ENCODE results near the gene GRIK4. TPM values are rescaled to one million over a fixed set of nuclear protein-coding genes. Genes with fewer than 3 reads are reported as not detected.

Gene GRIK4
- total RNA-seq, 2 experiments from 2014 or later, result 0.06 TPM; not detected in 1

DNA sequence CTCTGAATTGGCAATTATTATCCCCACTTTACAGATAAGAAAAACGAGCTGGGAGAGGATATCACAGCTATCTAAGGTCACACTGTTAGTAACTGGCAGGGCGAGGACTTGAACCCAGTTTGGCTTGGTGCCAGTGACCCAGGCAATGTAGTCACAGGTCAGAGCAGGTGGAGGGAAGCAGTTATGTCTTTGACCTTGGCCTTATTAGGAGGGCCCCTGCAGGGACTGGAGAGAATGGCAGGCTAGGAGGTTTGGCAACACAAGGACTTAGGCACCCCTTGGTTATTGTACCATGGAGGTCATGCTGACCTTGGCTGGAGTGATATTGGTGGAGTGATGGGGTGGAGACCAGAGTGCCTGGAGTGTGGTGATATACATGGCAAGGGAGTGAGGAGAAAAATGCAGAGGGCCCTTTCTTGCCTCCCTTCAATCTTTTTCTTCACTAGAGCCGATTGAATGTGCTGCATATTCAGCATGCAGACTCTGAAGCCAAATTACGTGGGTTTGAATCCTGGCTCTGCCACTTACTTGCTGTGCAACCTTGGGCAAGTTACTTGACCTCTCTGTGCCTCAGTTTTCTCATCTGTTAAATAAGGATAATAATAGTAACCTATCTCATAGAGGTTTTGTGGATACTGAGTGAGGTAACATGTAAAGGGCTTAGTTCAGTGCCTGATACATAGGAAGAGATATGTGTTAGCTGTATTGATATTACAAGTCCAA is 419.7 kb downstream of the GRIK4 start:
- Histone ChIP-seq H3K36me3 (ENCODE audit: insufficient read depth, low read length) (no peaks in the 10 kb centered on the region), H4K20me1 (ENCODE audit: insufficient read depth, low read length) (no peaks in the 10 kb centered on the region), H3K4me3 (ENCODE audit: low read depth, low read length, poor library complexity, severe bottlenecking) (no peak overlapping the region), H3K79me2 (ENCODE audit: insufficient read depth, low read depth, low read length) (no peaks in the 10 kb centered on the region), H2AFZ (ENCODE audit: low read length) (no peak overlapping the region), H3K9me3 (ENCODE audit: low read length) (no peaks in the 10 kb centered on the region), H3K27ac (ENCODE audit: low read depth, low read length, poor library complexity, severe bottlenecking) (no peak overlapping the region), H3K4me2 (ENCODE audit: low read length) (no peak overlapping the region), H3K9me2 (ENCODE audit: insufficient read depth, low read length) (no peaks in the 10 kb centered on the region), H3K4me1 (ENCODE audit: insufficient read depth, low read length, poor library complexity, severe bottlenecking) (peaks cover 31% of the 10 kb centered on the region)
- ChIA-PET POLR2A (interaction anchor here (0.7 to 1.2 kb wide), 3 partner anchors 45 to 368 kb away, joined by 3 read pairs; no protein-coding TSS in a partner anchor), CTCF (ENCODE audit: unreplicated experiment) (no interaction called here)
- TF ChIP-seq, protein P1, sequence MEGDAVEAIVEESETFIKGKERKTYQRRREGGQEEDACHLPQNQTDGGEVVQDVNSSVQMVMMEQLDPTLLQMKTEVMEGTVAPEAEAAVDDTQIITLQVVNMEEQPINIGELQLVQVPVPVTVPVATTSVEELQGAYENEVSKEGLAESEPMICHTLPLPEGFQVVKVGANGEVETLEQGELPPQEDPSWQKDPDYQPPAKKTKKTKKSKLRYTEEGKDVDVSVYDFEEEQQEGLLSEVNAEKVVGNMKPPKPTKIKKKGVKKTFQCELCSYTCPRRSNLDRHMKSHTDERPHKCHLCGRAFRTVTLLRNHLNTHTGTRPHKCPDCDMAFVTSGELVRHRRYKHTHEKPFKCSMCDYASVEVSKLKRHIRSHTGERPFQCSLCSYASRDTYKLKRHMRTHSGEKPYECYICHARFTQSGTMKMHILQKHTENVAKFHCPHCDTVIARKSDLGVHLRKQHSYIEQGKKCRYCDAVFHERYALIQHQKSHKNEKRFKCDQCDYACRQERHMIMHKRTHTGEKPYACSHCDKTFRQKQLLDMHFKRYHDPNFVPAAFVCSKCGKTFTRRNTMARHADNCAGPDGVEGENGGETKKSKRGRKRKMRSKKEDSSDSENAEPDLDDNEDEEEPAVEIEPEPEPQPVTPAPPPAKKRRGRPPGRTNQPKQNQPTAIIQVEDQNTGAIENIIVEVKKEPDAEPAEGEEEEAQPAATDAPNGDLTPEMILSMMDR (conservative IDR thresholded peaks at IDR 0.05; ENCODE audit: low read length), result peak; percentile 51
- TF ChIP-seq EZH2phosphoT487 (IDR thresholded peaks at IDR 0.05; ENCODE audit: borderline replicate concordance, low read depth, low read length), result no peak
- intact Hi-C loops (cut with micrococcal nuclease; ENCODE audit: unreplicated experiment), result no loop called here
- BruUV-seq (replicated peaks), result no TSS peak
- DNase-seq (ENCODE audit: low spot score), result peak; percentile 39

DNA sequence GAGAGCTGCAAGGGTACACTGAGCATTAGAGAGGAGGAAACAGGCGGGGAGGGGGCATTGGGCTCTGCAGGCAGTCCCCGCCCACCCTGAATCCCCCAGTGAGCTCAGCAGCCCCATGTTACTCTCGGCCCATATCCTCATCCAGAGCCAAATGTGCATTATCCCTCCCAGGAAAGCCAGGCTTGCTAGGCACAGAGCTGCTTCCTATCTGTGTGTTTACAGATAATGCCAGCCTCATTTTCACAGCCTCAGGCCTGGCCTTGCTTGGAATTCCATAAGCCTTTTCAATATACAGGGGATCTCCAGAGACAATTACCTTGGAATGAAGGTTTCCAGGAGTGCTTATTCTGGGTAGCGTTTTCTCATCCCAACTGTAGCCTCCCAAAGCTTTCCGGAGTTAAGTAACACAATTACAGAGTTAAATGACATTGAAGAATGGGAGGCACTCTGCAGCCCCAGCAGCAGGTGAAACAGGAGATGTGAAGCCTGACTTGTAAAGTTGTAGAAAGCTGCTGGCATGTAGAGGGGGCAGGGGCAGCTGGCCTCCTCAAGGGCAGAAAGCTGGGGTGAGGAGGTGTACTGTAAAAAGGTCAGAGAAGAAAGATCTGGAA is 420.9 kb downstream of the GRIK4 start:
- Histone ChIP-seq H3K4me1 (ENCODE audit: insufficient read depth, low read length, poor library complexity, severe bottlenecking) (peaks cover 22% of the 10 kb centered on the region), H3K36me3 (ENCODE audit: insufficient read depth, low read length) (no peaks in the 10 kb centered on the region), H3K9me3 (ENCODE audit: low read length) (no peaks in the 10 kb centered on the region), H3K4me3 (ENCODE audit: low read depth, low read length, poor library complexity, severe bottlenecking) (no peak overlapping the region), H3K9me2 (ENCODE audit: insufficient read depth, low read length) (no peaks in the 10 kb centered on the region), H2AFZ (ENCODE audit: low read length) (no peak overlapping the region), H3K27ac (ENCODE audit: low read depth, low read length, poor library complexity, severe bottlenecking) (no peak overlapping the region), H3K79me2 (ENCODE audit: insufficient read depth, low read depth, low read length) (no peaks in the 10 kb centered on the region), H4K20me1 (ENCODE audit: insufficient read depth, low read length) (no peaks in the 10 kb centered on the region), H3K4me2 (ENCODE audit: low read length) (no peak overlapping the region)
- no TSS peak for BruUV-seq (replicated peaks)
- no peak for TF ChIP-seq EZH2phosphoT487 (IDR thresholded peaks at IDR 0.05; ENCODE audit: borderline replicate concordance, low read depth, low read length)
- TF ChIP-seq, protein P1 (conservative IDR thresholded peaks at IDR 0.05; ENCODE audit: low read length), result no peak
- intact Hi-C loops (cut with micrococcal nuclease; ENCODE audit: unreplicated experiment), result no loop called here
- ChIA-PET POLR2A (interaction anchor here (1.2 kb wide), 1 partner anchor 370 kb away, joined by 3 read pairs; no protein-coding TSS in a partner anchor), CTCF (ENCODE audit: unreplicated experiment) (interaction anchor here (0.6 kb wide), 3 partner anchors 66 to 320 kb away, joined by 3 to 6 read pairs (median 5); no protein-coding TSS in a partner anchor)
- DNase-seq (ENCODE audit: low spot score), result no peak

DNA sequence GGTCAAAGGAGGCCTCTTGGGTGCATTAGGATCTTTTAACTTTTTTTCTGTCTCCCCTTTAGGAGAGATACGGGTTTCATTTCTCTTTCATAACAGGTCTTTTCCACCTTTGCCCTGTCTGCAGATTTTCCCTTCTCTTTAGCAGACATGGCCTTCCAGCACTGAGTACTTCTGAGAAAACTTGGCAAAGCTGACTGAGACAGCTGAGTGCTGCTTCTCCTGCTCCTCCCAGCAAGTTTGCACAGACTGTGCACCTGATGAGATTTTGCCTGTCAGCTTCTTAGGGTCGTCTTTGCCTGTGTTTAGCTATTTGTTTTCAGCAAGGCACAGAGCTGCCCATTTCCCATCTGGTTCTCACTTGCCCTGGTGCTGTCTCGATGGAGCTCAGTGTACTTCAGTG is 424.8 kb downstream of the GRIK4 start:
- ChIA-PET POLR2A (no interaction called here), CTCF (ENCODE audit: unreplicated experiment) (no interaction called here)
- Histone ChIP-seq H4K20me1 (ENCODE audit: insufficient read depth, low read length) (no peaks in the 10 kb centered on the region), H3K79me2 (ENCODE audit: insufficient read depth, low read depth, low read length) (no peaks in the 10 kb centered on the region), H2AFZ (ENCODE audit: low read length) (no peak overlapping the region), H3K4me3 (ENCODE audit: low read depth, low read length, poor library complexity, severe bottlenecking) (no peak overlapping the region), H3K9me3 (ENCODE audit: low read length) (no peaks in the 10 kb centered on the region), H3K4me2 (ENCODE audit: low read length) (no peak overlapping the region), H3K9me2 (ENCODE audit: insufficient read depth, low read length) (no peaks in the 10 kb centered on the region), H3K4me1 (ENCODE audit: insufficient read depth, low read length, poor library complexity, severe bottlenecking) (no peaks in the 10 kb centered on the region), H3K36me3 (ENCODE audit: insufficient read depth, low read length) (no peaks in the 10 kb centered on the region), H3K27ac (ENCODE audit: low read depth, low read length, poor library complexity, severe bottlenecking) (no peak overlapping the region)
- BruUV-seq (replicated peaks), result no TSS peak
- intact Hi-C loops (cut with micrococcal nuclease; ENCODE audit: unreplicated experiment), result no loop called here
- no peak for TF ChIP-seq EZH2phosphoT487 (IDR thresholded peaks at IDR 0.05; ENCODE audit: borderline replicate concordance, low read depth, low read length)
- TF ChIP-seq, protein P1 (conservative IDR thresholded peaks at IDR 0.05; ENCODE audit: low read length), result no peak
- no peak for DNase-seq (ENCODE audit: low spot score)

Measured in OCI-LY7 (cell line).